A673 (cell line): Measurements from ENCODE around the gene ANKDD1B.

Source experiments
- CTCF ChIP-seq: fragments of 300-800, 200-600 bp; sonication (generic); conservative IDR thresholded peaks from 2 replicates; pipeline ENCODE4 v1.5.1; 2017; ENCODE audit warnings: low read depth, mild to moderate bottlenecking, antibody characterized with exemption, low read length, moderate library complexity, mixed read lengths
- EZH2 ChIP-seq: fragments of 200-600 bp; sonication (generic); IDR thresholded peaks from 2 replicates; pipeline ENCODE4 v1.6.1; 2017; ENCODE audit warnings: borderline replicate concordance, low read depth, mild to moderate bottlenecking, mixed read lengths, antibody characterized with exemption, low read length; ENCODE audit not compliant: poor library complexity, severe bottlenecking

GRCh38 chr5:75639535-75640311, 28.5 kb downstream of the ANKDD1B start:
- TF ChIP-seq CTCF = no peak
- TF ChIP-seq EZH2 = no peak
